Measurements from ENCODE around the gene CSRP1.

DNA sequence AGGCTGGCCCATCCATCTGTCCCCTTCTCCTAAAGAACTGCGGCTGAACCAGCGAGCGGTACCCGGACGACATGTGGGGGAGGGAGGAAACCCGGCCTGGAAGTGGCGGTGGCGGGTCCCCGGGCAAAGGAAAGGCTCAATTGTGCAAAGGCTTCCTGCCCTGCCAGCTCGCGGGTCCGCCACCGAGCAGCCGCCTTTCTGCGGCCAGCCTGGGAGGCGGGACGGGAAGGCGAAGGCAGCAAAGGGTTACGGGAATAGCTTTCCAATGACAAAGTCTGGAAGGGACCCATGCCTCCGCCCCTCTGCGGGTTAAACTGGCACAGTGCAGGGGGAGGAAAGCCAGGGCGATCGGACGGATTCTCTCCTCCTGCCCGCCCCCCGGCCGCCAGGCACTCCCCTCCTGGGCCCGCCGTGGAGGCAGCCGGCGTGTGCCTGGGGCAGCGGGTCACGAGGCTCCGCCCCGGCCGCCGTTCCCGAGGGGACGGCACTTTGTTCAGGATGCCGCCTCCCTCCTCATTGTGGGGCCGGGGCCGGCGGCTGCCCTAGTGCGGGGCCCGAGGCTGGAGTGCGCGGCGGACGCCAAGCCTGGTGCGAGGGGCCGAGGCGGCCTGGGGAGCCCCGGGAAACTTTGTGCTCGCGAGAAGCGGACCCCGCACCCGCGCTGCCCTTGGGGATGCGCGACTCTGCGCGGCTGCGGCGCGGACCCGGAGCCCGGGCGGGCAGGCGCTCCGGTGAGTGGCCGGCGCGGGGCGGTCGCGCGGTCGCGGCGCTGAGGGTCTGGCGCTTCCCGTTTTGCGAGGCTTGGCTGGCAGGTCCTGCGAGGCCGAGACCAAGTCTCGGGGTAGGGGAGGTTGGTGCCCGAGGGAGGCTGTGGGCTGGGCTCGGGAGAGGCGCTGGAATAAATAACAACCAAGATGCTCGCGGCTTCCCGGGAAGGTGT, 32.0 kb upstream of the CSRP1 start, which contains the start of gene NAV1:
- TF ChIP-seq ZNF180 (CRISPR knock-in tag; IDR thresholded peaks at IDR 0.05; ENCODE audit: borderline replicate concordance, low read depth) (no peak), CHD2 (IDR thresholded peaks at IDR 0.05; ENCODE audit: low read depth, low read length) (peak; percentile 66; the same call in 1 of the 2 replicates)
